Measurements from ENCODE around the gene GPD2.

GPD2 gene

GRCh38 chr2:156536534-156536933 is 100.4 kb downstream of the GPD2 start:
- DNase-seq: no peak

- no peak for DNase-seq
These were observed 101.0 kb downstream of the GPD2 start for GRCh38 chr2:156537141-156537540.

DNA sequence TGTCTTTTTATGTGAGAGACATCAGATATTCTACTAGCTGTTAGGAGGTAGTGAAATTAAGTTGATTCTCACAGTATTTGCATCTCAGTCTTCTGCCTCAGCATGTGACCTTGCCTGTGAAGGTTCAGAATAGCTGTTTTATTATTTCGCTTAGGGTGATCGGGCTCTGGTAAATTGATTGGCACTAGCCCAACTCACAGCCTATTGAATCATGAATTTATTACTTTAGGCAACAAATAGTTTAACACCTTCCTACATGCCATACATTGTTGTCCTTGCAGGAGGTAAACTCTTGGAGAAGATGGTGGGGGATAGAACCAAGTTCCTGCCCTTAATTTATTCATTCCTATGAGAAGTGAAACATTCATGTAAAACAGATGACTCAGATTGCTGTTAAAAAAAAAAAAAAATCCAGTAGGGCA is 101.9 kb downstream of the GPD2 start:
- DNase-seq: no peak

DNA sequence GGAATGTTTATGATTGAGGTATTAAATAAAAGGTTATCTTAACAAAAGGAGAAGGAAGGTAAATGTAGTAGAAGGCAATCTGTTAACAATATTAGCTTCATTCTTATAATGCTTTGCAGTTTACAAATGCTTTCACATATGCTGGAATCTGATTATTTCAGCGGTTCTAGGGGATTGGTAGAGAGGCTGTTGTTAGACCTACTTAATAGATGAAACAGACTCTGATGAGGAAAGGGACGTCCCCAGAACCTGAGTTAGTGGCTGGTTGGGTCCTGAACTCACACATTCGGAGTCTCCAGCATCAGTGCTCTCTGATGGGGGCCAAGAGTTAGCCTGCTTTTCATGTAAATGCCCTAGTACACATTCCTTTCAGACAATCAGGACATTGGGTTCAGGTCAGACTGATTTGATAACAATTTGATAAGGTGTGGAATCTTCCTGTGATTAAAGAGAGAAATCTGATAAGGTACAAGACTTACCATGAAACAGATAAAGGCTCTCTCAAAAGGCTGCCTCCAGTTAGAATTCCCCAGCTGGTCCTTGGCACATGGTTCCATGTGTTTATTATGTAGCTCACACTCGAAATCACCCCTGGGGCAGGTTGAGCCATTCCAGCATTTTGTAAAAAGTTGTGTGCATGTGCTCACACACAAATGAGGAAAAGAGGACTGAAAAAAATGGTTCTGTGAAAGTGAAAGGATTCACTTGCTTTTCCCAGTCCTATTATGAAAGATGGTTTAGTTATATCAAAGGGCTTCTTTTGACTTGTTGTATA is 103.1 kb downstream of the GPD2 start:
- no peak for DNase-seq

- no peak for DNase-seq
These were observed 104.5 kb downstream of the GPD2 start for GRCh38 chr2:156540706-156541105.

GRCh38 chr2:156541229-156541628 is 105.0 kb downstream of the GPD2 start:
- no peak for DNase-seq

DNA sequence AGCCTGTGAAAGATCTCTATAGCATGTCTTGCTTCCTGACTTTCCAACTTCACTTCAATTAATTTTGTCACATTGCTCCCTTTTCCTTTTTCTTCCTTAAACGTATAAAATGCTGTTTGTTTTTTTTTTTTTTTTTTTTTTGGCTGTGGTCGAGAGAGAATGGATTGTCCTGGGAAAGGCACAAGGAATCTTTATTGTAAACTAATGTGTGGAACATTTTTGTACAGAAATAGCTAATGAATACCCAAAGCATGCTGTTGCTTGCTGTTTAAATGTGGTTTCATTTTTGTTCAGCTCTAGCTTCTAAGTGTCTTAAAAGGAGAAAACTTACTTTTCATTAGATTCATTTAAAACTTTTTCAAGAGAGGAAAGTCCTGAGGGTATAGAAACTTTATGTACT is 105.5 kb downstream of the GPD2 start:
- no peak for DNase-seq

GRCh38 chr2:156548413-156548812 is 112.2 kb downstream of the GPD2 start:
- DNase-seq: no peak

- DNase-seq: no peak
These were observed 117.7 kb downstream of the GPD2 start for GRCh38 chr2:156553714-156554442.

- DNase-seq: no peak
These were observed 125.1 kb downstream of the GPD2 start for GRCh38 chr2:156561326-156561725.

DNA sequence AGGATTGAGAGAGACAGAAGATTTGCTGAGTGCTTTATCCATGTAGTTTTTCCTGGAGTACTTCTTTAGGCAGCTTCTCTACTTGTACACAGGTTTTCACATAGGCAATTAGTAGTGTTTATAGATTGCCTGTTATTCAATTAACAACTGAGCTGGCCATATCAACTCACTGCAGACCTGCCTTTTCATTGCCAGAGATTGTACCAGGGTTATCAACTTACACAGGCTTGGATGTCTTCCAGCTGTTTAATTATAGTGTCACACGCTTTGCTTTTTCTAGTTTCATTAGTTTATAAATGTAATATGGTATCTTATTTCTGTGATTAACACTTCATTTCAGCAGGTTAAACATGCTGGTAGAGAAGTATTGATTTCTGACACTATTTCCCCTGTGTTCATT is 125.9 kb downstream of the GPD2 start:
- no peak for DNase-seq

DNA sequence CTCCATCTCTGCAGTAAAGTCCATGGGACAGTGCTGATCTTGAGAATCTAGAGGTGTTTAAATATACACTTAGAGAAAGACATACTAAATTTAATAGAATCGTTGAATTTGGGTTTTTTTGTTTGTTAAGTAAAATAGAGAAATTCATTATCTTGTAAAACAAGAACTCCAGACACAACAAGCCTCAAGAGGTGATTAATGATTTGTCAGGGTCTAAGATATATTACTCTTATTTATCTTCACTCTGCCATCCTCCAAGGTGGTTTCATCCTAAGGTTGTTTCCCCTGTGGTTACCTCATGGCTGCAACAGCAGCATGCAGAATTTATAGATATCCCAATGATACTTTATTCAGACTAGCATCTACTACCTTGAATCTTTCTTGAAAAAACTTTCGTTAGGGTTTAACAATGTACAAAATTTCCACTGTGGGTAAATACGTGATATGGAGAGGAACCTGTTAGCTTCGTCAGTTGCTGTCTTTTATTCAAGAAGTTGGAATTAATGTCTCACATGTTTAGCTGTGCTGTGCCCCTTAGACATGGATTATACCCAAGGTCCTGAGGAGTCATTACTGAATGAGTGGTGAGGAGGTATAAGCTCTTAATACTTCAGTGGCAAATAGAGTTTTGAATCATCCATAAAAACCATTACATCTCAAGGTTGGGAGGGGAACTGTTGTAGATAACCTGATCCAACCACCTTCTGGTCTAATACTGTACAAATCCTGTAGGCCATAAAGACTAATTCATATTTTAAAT is 128.0 kb downstream of the GPD2 start:
- no peak for DNase-seq

DNA sequence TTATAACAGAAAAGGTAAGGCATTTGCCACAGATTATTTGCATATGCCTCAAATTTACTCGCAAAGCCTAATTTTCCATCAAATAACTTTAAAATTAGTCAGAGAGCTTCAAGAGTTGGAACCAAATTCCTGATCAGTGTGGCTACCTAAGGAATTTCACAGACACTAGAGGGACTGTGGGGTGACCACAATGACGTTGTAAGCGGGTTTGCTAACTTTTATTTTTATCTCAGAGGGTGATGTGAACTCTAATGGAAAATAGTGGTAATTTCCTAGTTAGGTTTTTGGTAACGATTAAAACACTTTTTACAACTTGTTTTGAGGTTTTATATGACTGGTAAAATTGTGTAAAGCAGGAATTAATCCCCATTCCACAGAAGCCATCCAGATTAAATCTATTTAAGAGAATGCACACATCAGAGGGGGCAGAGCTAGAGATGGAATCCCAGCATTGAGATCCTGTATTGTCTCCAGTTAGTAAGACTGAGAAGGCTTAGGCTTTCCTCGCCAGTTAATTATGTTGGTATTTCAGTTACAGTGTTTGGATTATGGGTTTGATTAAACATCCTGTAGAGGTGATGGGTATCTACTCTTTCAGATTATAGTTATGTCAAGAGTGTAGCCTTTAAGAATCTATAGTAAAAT is 129.0 kb downstream of the GPD2 start:
- no peak for DNase-seq

DNA sequence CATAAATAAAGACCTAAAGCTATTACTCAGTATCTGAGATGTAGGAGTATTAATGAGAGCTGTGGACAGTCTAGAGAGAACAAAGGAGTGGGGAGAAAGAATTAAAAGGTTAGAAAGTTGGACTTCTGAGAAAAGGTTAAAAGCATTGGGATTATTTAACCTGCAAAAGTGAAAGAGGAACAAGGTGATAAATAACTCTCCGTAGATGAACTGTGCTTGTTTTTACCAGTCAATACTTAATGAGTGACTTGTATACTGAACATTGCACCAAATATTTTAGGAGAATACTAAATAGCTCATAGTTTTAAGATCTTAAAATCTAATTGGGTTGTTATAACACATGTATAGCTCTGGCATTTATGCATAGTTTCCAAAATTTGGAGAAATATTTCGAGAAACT is 137.5 kb downstream of the GPD2 start:
- DNase-seq: no peak

DNA sequence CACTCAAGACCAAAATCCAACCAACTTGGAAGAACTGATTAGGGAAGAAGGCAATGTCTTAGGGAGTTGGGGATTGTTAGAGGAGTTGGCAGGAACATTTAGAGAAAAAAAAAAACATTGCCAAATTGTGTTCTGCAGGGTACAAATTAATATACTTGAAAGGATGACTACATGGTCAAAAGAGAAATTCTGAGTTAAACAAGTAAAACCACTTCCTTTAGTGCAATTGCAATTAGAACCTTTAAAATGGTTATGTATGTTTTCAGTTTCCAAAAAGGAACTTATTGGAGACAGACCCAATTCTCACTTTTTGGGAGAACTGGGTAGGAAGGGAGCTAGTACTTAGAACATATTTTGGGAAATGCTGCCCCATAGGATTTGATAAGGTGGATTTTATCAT is 137.9 kb downstream of the GPD2 start:
- no peak for DNase-seq

DNA sequence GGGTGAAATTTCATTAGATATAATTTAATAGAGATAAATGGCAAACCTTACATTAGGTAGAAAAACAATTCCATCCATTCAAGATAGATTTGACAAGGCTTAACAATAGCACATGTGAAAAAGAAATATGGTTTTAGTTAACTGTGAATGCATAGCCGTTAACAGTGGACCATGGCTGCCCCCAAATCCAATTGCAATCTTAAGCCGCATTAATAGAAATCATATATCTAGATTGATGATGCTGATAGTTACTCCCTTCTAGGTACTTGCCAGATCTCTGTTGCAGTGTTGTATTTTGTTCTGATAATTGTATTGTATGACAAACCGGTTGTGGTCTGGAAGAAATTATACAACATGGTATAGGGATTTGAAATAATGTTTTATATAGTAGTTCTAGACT is 139.8 kb downstream of the GPD2 start:
- no peak for DNase-seq

DNA sequence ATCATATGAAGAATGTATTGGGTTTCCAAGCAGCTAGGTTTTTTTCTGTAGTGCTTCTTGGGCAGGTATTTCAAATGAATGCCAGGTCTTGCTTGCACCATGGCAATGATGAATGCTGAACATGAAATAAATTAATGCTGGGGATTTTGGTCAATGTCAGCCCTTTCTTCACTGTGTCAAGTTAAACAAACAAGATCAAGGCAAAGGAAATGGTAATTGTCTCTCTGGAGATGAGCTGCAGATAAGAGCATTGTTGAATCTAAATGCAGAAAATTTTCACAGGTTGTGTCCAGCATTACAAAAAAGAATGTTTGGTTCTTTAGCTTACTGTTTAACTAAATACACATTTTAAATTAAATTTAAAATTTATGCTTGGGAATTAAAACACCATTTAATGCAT is 144.3 kb downstream of the GPD2 start:
- DNase-seq: no peak

DNA sequence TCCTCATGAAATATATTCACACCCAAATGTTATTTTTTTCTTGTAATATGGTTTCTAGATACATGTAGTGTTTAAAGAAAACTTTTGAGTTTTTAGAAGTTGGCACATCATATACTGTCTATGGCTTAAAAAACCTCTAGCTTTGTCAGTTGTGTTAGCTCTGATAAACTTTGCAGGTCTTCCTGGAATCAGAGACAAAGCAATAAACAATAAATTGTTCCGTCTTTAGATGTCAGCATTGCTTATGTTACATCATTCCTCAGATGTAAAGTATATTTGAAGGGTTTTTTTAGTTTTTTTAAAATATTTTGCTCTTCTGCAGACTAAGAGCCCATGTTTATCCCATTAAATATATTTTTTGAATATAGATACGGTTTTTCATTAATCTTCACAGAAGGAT is 145.1 kb downstream of the GPD2 start:
- DNase-seq: no peak

- DNase-seq: no peak
These were observed 149.3 kb downstream of the GPD2 start for GRCh38 chr2:156585457-156585856.

GRCh38 chr2:156586621-156587020 is 150.4 kb downstream of the GPD2 start:
- no peak for DNase-seq

DNA sequence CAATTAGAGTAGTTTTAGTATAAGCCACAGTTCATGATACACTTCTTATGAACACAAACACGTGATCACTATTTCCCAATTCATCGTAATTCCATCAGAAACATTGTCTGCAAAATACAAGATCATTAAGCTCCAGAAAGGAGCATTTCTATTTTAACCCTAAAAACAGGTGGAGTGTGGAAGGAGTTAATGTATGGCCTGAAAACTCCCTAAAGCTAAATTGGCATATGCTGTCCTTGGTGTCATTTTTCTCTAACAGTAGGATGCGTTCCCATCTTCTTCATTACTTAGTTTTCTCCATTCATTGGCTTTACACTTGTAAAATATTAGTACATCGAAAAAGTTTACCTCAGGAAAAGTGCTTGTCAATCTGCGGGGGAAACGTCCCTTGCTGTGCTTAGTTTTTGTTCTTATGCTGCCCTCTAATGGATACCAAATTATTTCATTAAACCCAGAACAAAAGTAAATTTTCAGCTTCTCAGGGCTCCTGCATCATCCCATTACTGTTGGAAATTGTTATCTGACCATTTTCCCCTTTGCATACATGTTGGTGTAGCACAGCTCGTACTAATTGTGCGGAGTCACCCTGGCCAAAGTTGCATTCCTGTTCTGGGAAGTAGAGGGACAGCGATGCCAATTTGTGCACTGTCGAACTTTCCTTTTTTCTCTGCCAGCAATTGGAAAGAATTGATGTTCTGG is 153.4 kb downstream of the GPD2 start:
- DNase-seq: peak; percentile 32

- no peak for DNase-seq
These were observed 154.0 kb downstream of the GPD2 start for GRCh38 chr2:156590085-156590739.
